HEK293 (cell line): ENCODE measurements around the gene PNPLA2.

Source experiments
- SCRT2 ChIP-seq: fragments of 450-650 bp; formaldehyde crosslinking; IDR thresholded peaks from 2 replicates; pipeline ENCODE4 v1.5.1; 2016; ENCODE audit warnings: missing biosample characterization, missing genetic modification characterization
- SETDB1 ChIP-seq: IDR thresholded peaks from one replicate; pipeline ENCODE4 v1.6.1; 2017; ENCODE audit warnings: mild to moderate bottlenecking, low read length, moderate library complexity, mixed read lengths; ENCODE audit not compliant: insufficient read length
- TCF7L2 ChIP-seq: IDR thresholded peaks from 2 replicates; pipeline ENCODE4 v1.6.1; 2011; ENCODE audit warnings: low read depth, mild to moderate bottlenecking, inconsistent platforms, low read length, moderate library complexity, borderline replicate concordance
- ZBTB8A ChIP-seq: fragments of 450-650 bp; formaldehyde crosslinking; IDR thresholded peaks from 2 replicates; pipeline ENCODE4 v1.5.1; 2016; ENCODE audit warnings: missing biosample characterization, missing genetic modification characterization
- ZNF146 ChIP-seq: fragments of 450-650 bp; formaldehyde crosslinking; IDR thresholded peaks from 2 replicates; pipeline ENCODE4 v1.5.1; 2016; ENCODE audit warnings: missing biosample characterization, missing genetic modification characterization
- ZNF157 ChIP-seq: fragments of 450-650 bp; formaldehyde crosslinking; IDR thresholded peaks from 2 replicates; pipeline ENCODE4 v1.5.1; 2016; ENCODE audit warnings: missing biosample characterization, missing genetic modification characterization
- ZNF211 ChIP-seq: fragments of 450-650 bp; formaldehyde crosslinking; IDR thresholded peaks from 2 replicates; pipeline ENCODE4 v1.5.1; 2016; ENCODE audit warnings: low read depth, missing biosample characterization, missing genetic modification characterization
- ZNF335 ChIP-seq: fragments of 450-650 bp; formaldehyde crosslinking; conservative IDR thresholded peaks from 2 replicates; pipeline ENCODE4 v1.5.1; 2016; ENCODE audit warnings: missing biosample characterization, missing genetic modification characterization
- ZNF555 ChIP-seq: fragments of 450-650 bp; formaldehyde crosslinking; conservative IDR thresholded peaks from 2 replicates; pipeline ENCODE4 v1.5.1; 2017; ENCODE audit warnings: missing biosample characterization, mild to moderate bottlenecking, missing genetic modification characterization, inconsistent platforms
- TF ChIP-seq, protein P1 (sequence below): fragments of 450-650 bp; formaldehyde crosslinking; IDR thresholded peaks from 2 replicates; pipeline ENCODE4 v1.5.1; 2016; ENCODE audit warnings: missing biosample characterization, missing genetic modification characterization

DNA sequence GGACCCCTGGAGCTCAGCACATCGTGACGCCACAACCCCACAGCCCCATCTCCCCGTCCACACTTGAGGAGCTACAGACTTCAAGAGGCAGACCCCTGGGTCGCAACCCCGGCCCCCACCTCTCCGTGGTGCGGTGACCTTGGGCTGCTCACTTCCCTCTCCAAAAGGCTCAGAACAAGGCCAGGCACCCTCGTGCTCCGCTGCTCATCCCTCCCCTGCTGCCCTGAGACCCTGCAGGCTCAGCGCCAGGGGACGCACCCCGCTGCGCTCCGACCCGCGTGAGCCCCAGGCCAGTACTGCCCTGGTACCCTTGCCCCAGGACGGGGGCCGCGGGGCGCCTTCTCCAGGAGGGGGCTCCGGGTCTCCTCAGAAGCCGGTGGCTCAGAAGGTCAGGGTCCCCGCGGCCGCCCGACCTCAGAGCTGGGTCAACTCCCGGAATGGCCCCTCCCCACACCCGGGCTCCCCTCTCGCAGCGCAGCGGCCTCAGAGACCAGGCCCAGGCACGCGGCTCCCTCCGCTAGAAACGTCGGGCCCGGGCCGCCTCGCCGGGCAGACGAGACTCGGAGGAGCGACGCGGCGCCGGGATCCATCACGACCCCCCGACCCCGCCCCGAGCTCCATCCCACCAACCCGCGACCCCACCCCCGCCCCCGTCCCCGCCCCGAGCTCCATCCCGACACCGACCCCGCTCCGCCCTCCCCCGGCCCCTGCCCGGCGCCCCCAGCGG, 42.0 kb upstream of the PNPLA2 start:
- no peak for TF ChIP-seq ZNF146
- no peak for TF ChIP-seq SETDB1
- peak; percentile 70; the same call in 1 of the 2 replicates for TF ChIP-seq ZNF335 (tag by site-specific recombination)
- TF ChIP-seq, protein P1, sequence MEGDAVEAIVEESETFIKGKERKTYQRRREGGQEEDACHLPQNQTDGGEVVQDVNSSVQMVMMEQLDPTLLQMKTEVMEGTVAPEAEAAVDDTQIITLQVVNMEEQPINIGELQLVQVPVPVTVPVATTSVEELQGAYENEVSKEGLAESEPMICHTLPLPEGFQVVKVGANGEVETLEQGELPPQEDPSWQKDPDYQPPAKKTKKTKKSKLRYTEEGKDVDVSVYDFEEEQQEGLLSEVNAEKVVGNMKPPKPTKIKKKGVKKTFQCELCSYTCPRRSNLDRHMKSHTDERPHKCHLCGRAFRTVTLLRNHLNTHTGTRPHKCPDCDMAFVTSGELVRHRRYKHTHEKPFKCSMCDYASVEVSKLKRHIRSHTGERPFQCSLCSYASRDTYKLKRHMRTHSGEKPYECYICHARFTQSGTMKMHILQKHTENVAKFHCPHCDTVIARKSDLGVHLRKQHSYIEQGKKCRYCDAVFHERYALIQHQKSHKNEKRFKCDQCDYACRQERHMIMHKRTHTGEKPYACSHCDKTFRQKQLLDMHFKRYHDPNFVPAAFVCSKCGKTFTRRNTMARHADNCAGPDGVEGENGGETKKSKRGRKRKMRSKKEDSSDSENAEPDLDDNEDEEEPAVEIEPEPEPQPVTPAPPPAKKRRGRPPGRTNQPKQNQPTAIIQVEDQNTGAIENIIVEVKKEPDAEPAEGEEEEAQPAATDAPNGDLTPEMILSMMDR (tag by site-specific recombination), result no peak
- no peak for TF ChIP-seq ZNF555
- no peak for TF ChIP-seq ZNF211 (tag by site-specific recombination)
- no peak for TF ChIP-seq SCRT2 (tag by site-specific recombination)
- TF ChIP-seq ZNF157 (tag by site-specific recombination), result no peak
- TF ChIP-seq TCF7L2, result no peak
- no peak for TF ChIP-seq ZBTB8A (tag by site-specific recombination)
